Lung (tissue), 12 donors: ENCODE measurements around the gene TMA7B. TPM values are rescaled to one million over a fixed set of nuclear protein-coding genes. Genes with fewer than 3 reads are reported as not detected.

Source experiments
- ATAC-seq: fragments of 200-7000 bp; cut with Tn5 transposase; one replicate; pipeline ENCODE4 v1.9.1; 2020; ENCODE audit warnings: moderate number of reproducible peaks; ENCODE audit not compliant: insufficient read depth, low FRiP score
- DNase-seq, 3 donors: peaks; one replicate each; pipeline ENCODE4 v3.0.0-alpha.2; 2013 to 2017
- H3K27ac ChIP-seq, 2 donors: one replicate each; pipeline ENCODE4 v1.5.1; 2013; ENCODE audit warnings: mild to moderate bottlenecking in 2 of 2, moderate library complexity in 2 of 2, control low read depth in 1 of 2, inconsistent platforms in 1 of 2, low read depth in 1 of 2, low read length in 1 of 2
- H3K27me3 ChIP-seq, 3 donors: one replicate each; pipeline ENCODE4 v1.5.1; 2013; ENCODE audit warnings: low read length in 2 of 3; ENCODE audit not compliant: control insufficient read depth in 3 of 3, insufficient read depth in 3 of 3
- H3K36me3 ChIP-seq, 4 donors: one replicate each; pipeline ENCODE4 v1.5.1; 2013; ENCODE audit warnings: low read length in 4 of 4, mild to moderate bottlenecking in 1 of 4, moderate library complexity in 1 of 4; ENCODE audit not compliant: control insufficient read depth in 4 of 4, insufficient read depth in 4 of 4
- H3K4me1 ChIP-seq, 5 donors: one replicate each; pipeline ENCODE4 v1.5.1; 2013; ENCODE audit warnings: low read length in 5 of 5, mild to moderate bottlenecking in 2 of 5, moderate library complexity in 1 of 5; ENCODE audit not compliant: control insufficient read depth in 5 of 5, insufficient read depth in 5 of 5
- H3K4me3 ChIP-seq: one replicate; pipeline ENCODE4 v1.5.1; 2013; ENCODE audit warnings: mild to moderate bottlenecking, control low read depth, moderate library complexity
- H3K9ac ChIP-seq, 2 donors: one replicate each; pipeline ENCODE4 v1.5.1; 2013; ENCODE audit warnings: low read length in 2 of 2, control low read depth in 1 of 2; ENCODE audit not compliant: insufficient read depth in 1 of 2
- H3K9me3 ChIP-seq, 4 donors: one replicate each; pipeline ENCODE4 v1.5.1; 2013; ENCODE audit warnings: low read length in 3 of 4, mild to moderate bottlenecking in 1 of 4, moderate library complexity in 1 of 4; ENCODE audit not compliant: control insufficient read depth in 4 of 4, insufficient read depth in 3 of 4
- WGBS, 2 donors: extraction: QIAGEN DNeasy Blood & Tissue Kit; methylation state at CpG; one replicate each; pipeline ENCODE4 v1.1.7; 2013; 5-methylcytosine and 5-hydroxymethylcytosine counted together
- polyA plus RNA-seq, 2 donors: library from polyadenylated mRNA; stranded (reverse); fragments of 200-250 nt; gene quantifications; one replicate each; pipeline ENCODE4 v1.2.1, GENCODE V29; 2013
- total RNA-seq, 2 donors: library from RNA; depleted of rRNA in 1 of 2; stranded (reverse); fragments of >200 nt in 1 of 2; gene quantifications; one replicate each; pipeline ENCODE4 v1.2.1, GENCODE V29; 2014 to 2021
- TF ChIP-seq, protein P1 (sequence below): IDR thresholded peaks from 2 replicates; pipeline ENCODE4 v1.5.1; 2012; ENCODE audit warnings: mild to moderate bottlenecking; ENCODE audit errors: control extremely low read depth, extremely low read depth
- donor health status: control.
- donor health status: control.
- donor health status: Bipolar disorder and iron deficiency.
- donor health status: healthy.
- donor health status: DM: yes; HTN: yes; CAD: no.

The TMA7B gene
- total and polyA plus RNA-seq, 4 donors, result 0.31 to 0.57 (median 0.38) TPM

DNA sequence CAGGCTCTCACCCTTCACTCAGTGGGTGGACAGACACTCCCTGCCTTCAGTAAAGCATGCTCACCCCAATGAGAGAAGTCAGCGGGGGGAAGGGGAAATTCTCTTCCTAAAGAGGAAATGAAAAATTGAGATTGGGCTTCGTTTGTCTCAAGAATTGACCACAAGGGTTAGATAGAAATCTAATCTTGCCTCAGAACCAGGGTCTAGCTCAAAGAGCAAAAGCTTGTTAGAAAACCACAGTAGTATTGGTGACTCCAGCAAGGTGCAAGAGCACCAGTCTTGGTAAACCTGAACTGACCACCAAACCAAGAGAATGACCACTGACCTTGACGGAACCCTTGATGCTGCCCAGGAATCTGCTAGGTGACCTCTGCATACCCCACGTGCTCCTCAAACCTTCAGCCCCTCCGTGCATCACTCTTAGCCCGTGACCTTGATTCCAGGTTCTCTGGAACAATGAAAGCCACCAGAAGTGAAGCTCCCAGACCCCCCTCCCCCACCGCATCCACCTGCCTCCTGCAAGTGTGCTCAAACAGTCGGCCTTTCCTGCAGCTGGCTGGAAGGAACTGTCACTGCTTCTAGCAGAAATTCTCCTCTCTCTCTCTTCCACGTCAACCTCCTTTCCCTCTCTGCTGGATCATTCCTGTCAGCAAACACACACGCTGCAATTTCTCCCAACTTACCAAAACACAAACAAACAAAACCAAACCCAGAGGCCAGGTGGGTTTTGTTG lies 3.1 kb upstream of the TMA7B start:
- 27 to 51% methylated on average over 10 of the region's 10 CpGs for WGBS, 2 donors
- no peak overlapping the region for H3K9ac ChIP-seq
- H3K27ac ChIP-seq, result no peak overlapping the region
- no peak for ATAC-seq
- H3K9me3 ChIP-seq, result no peaks in the 10 kb centered on the region
- H3K36me3 ChIP-seq, result no peaks in the 10 kb centered on the region
- H3K4me1 ChIP-seq, result peaks cover 0 to 16% (median 0%) of the 10 kb centered on the region in 5 donors
- no peak for DNase-seq
- no peak overlapping the region for H3K4me3 ChIP-seq
- TF ChIP-seq, protein P1, sequence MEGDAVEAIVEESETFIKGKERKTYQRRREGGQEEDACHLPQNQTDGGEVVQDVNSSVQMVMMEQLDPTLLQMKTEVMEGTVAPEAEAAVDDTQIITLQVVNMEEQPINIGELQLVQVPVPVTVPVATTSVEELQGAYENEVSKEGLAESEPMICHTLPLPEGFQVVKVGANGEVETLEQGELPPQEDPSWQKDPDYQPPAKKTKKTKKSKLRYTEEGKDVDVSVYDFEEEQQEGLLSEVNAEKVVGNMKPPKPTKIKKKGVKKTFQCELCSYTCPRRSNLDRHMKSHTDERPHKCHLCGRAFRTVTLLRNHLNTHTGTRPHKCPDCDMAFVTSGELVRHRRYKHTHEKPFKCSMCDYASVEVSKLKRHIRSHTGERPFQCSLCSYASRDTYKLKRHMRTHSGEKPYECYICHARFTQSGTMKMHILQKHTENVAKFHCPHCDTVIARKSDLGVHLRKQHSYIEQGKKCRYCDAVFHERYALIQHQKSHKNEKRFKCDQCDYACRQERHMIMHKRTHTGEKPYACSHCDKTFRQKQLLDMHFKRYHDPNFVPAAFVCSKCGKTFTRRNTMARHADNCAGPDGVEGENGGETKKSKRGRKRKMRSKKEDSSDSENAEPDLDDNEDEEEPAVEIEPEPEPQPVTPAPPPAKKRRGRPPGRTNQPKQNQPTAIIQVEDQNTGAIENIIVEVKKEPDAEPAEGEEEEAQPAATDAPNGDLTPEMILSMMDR, result no peak
- peaks cover 0 to 5% (median 4%) of the 10 kb centered on the region in 3 donors for H3K27me3 ChIP-seq

DNA sequence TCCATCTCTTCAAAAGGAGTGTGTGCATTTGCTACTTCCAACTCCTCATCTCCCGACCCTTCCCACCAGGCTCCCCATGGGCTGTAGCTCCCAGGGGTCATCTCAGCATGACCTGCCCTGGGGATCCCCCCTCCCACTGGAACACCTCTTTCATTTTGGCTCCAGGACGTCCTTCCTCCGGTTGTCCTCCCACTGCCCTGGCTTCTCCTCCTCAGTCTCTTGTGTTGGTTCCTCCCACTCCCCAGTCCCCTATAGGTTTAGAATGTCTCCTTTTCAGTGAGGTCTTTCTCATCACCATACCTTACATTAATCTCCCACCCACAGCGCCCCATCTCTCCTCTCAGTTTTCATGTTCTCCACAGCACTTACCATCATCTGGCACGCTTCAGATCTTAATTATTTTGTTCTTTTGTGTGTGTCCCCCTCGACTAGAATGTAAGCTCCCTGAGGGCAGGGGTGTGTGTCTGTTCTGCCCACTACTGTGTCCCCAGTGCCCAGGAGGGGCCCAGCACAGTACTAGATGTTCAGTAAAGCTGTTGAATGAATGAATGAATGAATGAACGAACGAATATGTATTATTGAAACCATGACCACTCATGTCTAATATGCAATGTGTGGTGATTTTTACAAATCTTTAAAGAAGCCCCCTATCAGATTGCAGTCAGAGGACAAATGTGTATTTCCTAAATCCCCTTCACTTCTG lies 2.0 kb upstream of the TMA7B start:
- H3K27ac ChIP-seq, result no peak overlapping the region
- H3K9ac ChIP-seq, result no peak overlapping the region
- ATAC-seq, result no peak
- 87 to 93% methylated on average over 8 of the region's 8 CpGs for WGBS, 2 donors
- peaks cover 0 to 5% (median 4%) of the 10 kb centered on the region in 3 donors for H3K27me3 ChIP-seq
- H3K36me3 ChIP-seq, result no peaks in the 10 kb centered on the region
- H3K4me1 ChIP-seq, result peaks cover 0 to 16% (median 0%) of the 10 kb centered on the region in 5 donors
- no peaks in the 10 kb centered on the region for H3K9me3 ChIP-seq
- TF ChIP-seq, protein P1, result no peak
- no peak overlapping the region for H3K4me3 ChIP-seq
- DNase-seq, result no peak

GRCh38 chr22:39958949-39959639 lies 1.1 kb upstream of the TMA7B start:
- WGBS, 2 donors, result 78 to 81% methylated on average over 11 of the region's 11 CpGs
- Histone ChIP-seq H3K4me3 (no peak overlapping the region), H3K9me3 (no peaks in the 10 kb centered on the region), H3K27me3 (peaks cover 0 to 5% (median 4%) of the 10 kb centered on the region in 3 donors), H3K4me1 (peaks cover 0 to 9% (median 0%) of the 10 kb centered on the region in 5 donors), H3K36me3 (no peaks in the 10 kb centered on the region), H3K27ac (no peak overlapping the region), H3K9ac (no peak overlapping the region)
- TF ChIP-seq, protein P1, result no peak
- no peak for ATAC-seq
- no peak for DNase-seq
